ENCODE data around the gene SPEM3.
"Not testable (repeated sequence)": the region's sequence is repeated elsewhere in the genome, so short reads cannot be mapped to it uniquely, and the experiment has no call there.

The SPEM3 gene

DNA sequence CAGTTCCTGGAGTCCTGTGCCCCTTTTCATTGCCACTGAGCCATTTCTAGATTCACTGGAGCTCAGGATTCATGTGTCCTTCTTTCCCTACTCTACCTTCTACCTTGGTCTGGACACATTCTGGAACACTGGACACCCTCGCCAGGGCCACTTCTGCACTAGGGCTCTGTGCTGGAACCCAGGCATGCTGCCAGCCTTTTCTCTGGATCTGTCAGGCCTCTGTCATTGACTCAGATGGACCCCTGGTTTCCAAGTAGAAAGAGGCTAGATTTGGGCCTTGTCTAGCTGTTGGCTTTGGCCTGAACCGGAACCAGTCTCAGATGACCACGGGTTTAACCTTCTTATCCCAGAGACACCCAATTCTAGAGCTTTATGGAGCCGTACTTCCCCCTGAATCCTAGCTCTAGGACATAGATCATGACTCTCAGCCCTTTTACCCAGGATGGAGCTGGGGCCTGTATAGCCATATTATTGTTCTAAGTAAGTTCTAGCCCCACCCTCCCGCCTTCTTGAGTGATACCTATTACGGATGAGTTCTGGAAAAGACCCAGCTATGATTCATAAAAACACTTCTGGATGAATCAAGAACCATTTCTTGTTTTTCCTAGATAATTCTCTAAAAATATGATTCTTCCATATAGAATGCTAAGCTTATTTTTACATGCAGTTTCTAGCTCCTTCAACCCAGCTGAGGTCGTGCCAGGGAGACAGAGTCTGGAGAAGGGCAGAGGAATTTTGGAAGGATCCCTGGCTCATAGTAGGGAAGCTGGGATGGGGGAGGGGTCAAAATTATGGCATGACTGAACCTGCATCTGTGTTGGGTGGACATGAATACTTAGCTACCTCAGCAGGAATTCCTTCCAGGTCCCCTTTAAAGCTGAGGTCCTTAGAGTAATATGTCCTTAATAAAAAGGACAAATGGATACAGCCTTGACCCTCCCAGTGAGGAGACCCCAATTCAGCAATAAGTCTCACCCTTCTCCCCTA, 15.1 kb downstream of the SPEM3 start:
- DNase-seq, result no peak

DNA sequence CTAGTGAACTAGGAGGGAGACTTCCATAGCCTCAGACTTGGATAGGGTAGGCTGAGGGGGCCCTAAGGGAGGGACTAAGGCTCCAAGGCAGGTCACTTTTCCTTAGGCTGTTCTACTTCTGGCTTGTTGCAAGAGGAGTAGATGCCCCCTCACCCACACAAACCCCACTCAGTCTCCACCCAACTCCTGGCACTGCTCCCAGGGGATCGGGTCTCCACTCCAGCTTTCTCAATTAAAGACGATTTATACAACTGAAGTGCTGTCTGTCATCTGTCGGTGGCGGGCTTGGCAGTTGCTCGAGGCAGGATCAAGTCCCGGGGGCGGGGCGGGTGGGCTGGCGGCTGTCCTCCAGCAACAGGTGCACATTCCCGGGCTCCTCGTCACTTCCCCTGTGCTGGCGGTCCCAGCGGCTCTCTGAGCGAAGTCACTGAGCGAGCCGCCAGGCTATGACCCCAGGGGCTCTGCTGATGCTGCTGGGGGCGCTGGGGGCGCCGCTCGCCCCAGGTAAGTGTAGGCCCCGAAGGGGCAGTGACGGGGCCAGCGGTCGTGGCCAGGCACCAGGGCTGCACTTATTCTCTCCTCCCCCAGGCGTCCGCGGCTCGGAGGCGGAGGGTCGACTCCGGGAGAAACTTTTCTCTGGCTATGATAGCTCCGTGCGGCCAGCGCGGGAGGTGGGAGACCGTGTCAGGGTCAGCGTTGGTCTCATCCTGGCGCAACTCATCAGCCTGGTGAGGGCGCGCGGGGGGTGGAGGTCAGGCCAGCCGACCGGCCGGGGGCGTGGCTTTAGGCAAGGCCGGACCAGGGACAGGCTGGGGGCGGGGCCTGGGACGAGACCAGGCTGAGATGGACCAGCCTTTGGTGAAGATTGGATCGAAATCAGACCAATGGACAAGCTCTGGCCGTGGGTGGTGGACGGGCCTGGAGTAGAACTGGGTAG, 16.3 kb downstream of the SPEM3 start, which contains the start of gene CHRNB1:
TSS of gene CHRNB1 (plus strand) at position 380 of the 937 bp plus-strand sequence. CDS start at position 447, 67 bp downstream.
- no peak for DNase-seq

GRCh38 chr17:7445619-7445968, 16.9 kb downstream of the SPEM3 start:
- DNase-seq, result peak; percentile 23

- no peak for DNase-seq
Observed at GRCh38 chr17:7448461-7448860, 19.8 kb downstream of the SPEM3 start.

GRCh38 chr17:7459961-7460545, 31.4 kb downstream of the SPEM3 start:
- DNase-seq, result no peak

DNA sequence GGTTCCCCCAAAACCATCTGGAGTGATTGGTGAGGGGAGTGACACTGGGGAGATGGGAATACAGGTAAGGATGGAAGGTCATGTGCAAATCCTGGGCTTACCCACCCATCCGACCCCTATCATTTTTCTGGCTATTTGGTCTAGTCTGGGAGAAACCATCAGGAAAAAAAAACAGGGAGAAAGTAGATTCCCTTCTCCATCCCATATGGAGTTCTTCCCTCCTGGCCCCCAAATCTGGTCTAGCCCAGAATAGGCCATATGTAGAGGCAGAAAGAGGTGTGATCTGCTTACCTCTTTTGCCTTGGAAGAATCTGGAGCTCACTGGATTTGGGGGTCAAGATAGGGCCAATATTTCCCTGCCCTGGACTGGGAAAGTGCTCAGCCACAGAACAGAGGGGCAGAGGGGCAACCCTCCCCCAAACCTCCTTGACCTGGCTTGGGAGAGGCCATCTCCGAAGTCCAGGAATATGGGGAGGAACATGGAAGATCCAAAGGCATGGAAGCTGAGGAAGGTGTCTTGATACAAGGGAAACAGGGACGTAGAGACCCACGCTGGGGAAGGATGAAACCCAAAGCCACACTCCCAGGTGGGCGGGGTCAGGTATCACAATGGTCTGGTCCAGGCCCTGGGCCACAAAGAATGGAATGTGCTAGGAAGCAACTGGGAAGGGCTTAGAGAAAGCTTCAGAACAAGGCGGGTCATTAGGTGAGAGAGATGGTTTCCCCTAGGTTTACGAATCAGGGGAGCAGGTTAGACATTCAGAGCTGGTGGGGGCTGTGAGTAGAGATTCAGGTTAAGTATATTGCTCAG, 32.4 kb downstream of the SPEM3 start:
- no peak for DNase-seq

- DNase-seq, result no peak
Observed at GRCh38 chr17:7462474-7463371, 34.1 kb downstream of the SPEM3 start.

- DNase-seq, result no peak
Observed at GRCh38 chr17:7463372-7463846, 34.8 kb downstream of the SPEM3 start.

DNA sequence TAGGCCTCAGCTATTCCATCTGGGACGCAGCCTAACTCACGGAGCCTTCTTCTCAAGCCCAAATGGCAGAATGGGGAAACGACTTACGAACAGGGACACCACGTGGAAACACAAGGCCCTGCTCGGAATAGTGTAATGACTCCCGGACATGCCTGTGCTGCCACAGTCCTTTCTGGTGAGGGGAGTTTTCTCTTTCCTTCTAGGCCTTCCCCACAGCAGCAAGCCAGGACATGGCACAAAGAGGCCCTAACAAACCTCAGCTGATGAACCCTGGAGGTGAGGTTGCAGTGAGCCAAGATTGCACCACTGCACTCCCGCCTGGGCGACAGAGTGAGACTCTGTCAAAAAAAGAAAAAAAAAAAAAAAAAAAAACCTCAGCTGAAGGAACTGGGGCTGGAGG, 35.4 kb downstream of the SPEM3 start:
- DNase-seq, result no peak

GRCh38 chr17:7465597-7466275, 37.1 kb downstream of the SPEM3 start:
- no peak for DNase-seq

- DNase-seq, result no peak
Observed at GRCh38 chr17:7466318-7466638, 37.6 kb downstream of the SPEM3 start.

DNA sequence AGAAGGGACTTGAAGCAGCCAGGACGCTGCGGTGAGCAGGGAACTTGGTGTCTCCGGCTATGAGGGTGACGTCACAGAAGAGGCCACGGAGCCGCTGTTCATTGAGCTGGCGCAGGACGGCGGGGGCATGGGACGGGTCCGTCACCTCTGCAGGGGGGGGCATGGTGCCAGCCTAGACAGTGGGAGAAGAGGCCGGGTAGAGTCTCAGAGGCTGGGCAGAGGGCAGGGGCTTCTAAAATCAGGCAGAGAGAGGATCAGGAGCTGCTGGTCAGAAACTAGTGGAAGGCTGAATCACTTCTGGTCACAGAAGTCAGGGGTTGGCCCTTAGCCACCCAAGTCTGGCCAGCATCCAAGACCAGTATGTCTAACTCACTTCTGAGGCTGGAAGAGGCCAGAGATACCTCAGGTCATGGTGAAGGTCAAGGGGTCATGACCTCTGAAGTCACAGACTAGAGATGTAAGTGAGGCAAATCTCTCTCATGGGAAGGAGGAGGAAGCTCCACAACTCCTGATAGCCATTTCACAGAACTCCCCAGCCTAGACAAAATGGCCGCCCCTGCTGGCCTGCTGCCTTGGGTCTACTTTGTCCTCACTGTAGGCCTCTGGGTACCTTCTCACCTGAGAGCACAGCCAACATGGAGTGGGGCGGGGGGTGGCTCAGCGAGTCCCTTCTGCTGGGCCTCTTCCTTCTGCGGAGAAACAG, 38.1 kb downstream of the SPEM3 start:
- no peak for DNase-seq

DNA sequence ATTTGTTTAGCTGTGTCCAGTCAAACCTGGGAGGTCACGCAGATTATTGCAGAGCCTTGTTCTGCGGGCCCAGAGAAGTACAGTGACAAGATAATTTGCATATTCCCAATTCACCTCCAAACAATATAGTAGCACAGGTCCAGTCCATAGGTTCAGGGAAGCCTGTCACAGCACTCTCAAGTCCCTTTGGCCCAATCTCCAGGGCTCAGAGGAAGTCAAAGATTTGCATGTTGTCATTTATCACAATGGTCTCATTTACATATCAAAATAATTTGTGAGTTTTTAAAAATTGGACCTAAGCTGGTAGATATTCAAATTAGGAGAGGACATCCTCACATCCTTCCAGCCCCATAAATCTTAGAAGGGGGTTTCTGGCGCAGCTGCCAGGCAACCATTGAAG, 38.8 kb downstream of the SPEM3 start:
- no peak for DNase-seq

DNA sequence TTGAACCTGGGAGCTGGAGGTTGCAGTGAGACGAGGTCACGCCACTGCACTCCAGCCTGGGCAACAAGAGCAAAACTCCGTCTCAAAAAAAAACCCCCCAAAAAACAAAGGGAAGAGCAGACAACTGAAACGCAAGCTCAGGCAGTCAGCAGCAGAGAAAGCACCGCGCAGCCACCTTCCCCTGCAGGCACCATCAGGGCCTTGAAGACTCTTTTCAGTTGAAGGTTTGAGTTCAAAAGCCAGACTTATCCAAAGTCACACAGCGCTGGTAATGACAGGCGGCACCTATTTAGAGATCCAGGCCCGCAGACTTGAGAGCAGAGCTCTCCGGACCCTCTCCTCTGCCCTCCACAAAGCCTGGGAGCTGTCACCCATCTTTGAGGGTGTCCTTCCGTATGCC, 39.6 kb downstream of the SPEM3 start:
- DNase-seq, result no peak

GRCh38 chr17:7468804-7469389, 40.2 kb downstream of the SPEM3 start:
- DNase-seq, result no peak

- DNase-seq, result not testable (repeated sequence)
Observed at GRCh38 chr17:7469843-7470242, 41.2 kb downstream of the SPEM3 start.

GRCh38 chr17:7470457-7470973, 41.9 kb downstream of the SPEM3 start:
- DNase-seq, result not testable (repeated sequence)

GRCh38 chr17:7471729-7472128, 43.1 kb downstream of the SPEM3 start:
- no peak for DNase-seq

- DNase-seq, result not testable (repeated sequence)
Observed at GRCh38 chr17:7474767-7475166, 46.1 kb downstream of the SPEM3 start.
